Colonic mucosa (tissue), 4 donors: ENCODE results near the gene EID1. TPM values are rescaled to one million over a fixed set of nuclear protein-coding genes. Genes with fewer than 3 reads are reported as not detected.

Experiments
- DNase-seq: peaks from one replicate; pipeline ENCODE4 v3.0.0-alpha.2; 2020
- H3K27ac ChIP-seq: fragments of 200-600 bp; one replicate; pipeline ENCODE4 v1.8.0; 2021
- H3K27me3 ChIP-seq: fragments of 200-600 bp; one replicate; pipeline ENCODE4 v1.8.0; 2021
- H3K36me3 ChIP-seq: fragments of 200-600 bp; one replicate; pipeline ENCODE4 v1.8.0; 2021
- H3K4me1 ChIP-seq: fragments of 200-600 bp; one replicate; pipeline ENCODE4 v1.8.0; 2021; ENCODE audit warnings: mild to moderate bottlenecking
- H3K4me3 ChIP-seq: fragments of 200-600 bp; one replicate; pipeline ENCODE4 v1.8.0; 2021
- H3K9ac ChIP-seq, 2 donors: one replicate each; pipeline ENCODE4 v1.7.0; 2013; ENCODE audit warnings: control low read depth in 2 of 2, low read depth in 2 of 2, low read length in 2 of 2
- H3K9me3 ChIP-seq: fragments of 200-600 bp; one replicate; pipeline ENCODE4 v1.8.0; 2021
- CTCF ChIP-seq: fragments of 200-600 bp; IDR thresholded peaks from one replicate; pipeline ENCODE4 v1.8.0; 2022; ENCODE audit warnings: antibody characterized with exemption, mild to moderate bottlenecking
- intact Hi-C: fragments of 100-400 bp; cut with DNase I; formaldehyde crosslinking; loops from one replicate; pipeline ENCODE4 v1.14.1; 2022
- total RNA-seq, 2 donors: library from RNA; stranded (reverse); fragmentation: NEBNext Ultra II Directional in 1 of 2; extraction: Animal tissue kit (Norgen Biotek cat#: 25700) in 1 of 2; gene quantifications; one replicate each; pipeline ENCODE4 v1.2.1, GENCODE V29; 2021
- donor health status: healthy.
- donor health status: DM: no; HTN: no; CAD: no.
- donor health status: DM: no; HTN: no; CAD: no.

The EID1 gene
- total RNA-seq, 2 donors from 2014 or later = 54.2 to 66.0 TPM

- no peak for DNase-seq
- Histone ChIP-seq H3K9ac (no peak overlapping the region), H3K4me1 (no peaks in the 10 kb centered on the region), H3K9me3 (no peaks in the 10 kb centered on the region), H3K27ac (no peak overlapping the region), H3K27me3 (no peaks in the 10 kb centered on the region), H3K4me3 (no peak overlapping the region), H3K36me3 (no peaks in the 10 kb centered on the region)
- intact Hi-C loops = loop anchor here (10.0 kb wide), 1 partner anchor 275 kb away; no protein-coding TSS in a partner anchor
- no peak for TF ChIP-seq CTCF
These were observed 8.0 kb upstream of the EID1 start for GRCh38 chr15:48869966-48870365.

- Histone ChIP-seq H3K27ac (no peak overlapping the region), H3K9me3 (no peaks in the 10 kb centered on the region), H3K9ac (no peak overlapping the region), H3K4me3 (no peak overlapping the region), H3K4me1 (no peaks in the 10 kb centered on the region), H3K27me3 (no peaks in the 10 kb centered on the region), H3K36me3 (no peaks in the 10 kb centered on the region)
- no peak for DNase-seq
- no peak for TF ChIP-seq CTCF
- intact Hi-C loops = no loop called here
These were observed 6.4 kb upstream of the EID1 start for GRCh38 chr15:48871542-48871941.

GRCh38 chr15:48872632-48873031, 5.3 kb upstream of the EID1 start:
- DNase-seq = no peak
- no peaks in the 10 kb centered on the region for H3K27me3 ChIP-seq
- no peak for TF ChIP-seq CTCF
- H3K9ac ChIP-seq = no peak overlapping the region
- H3K36me3 ChIP-seq = no peaks in the 10 kb centered on the region
- no peak overlapping the region for H3K27ac ChIP-seq
- no peak overlapping the region for H3K4me3 ChIP-seq
- H3K4me1 ChIP-seq = no peaks in the 10 kb centered on the region
- intact Hi-C loops = no loop called here
- H3K9me3 ChIP-seq = no peaks in the 10 kb centered on the region

GRCh38 chr15:48875241-48875960, 2.5 kb upstream of the EID1 start:
- H3K9me3 ChIP-seq = no peaks in the 10 kb centered on the region
- no peaks in the 10 kb centered on the region for H3K27me3 ChIP-seq
- no peak overlapping the region for H3K4me3 ChIP-seq
- no peak overlapping the region for H3K27ac ChIP-seq
- H3K4me1 ChIP-seq = no peaks in the 10 kb centered on the region
- no peaks in the 10 kb centered on the region for H3K36me3 ChIP-seq
- intact Hi-C loops = no loop called here
- TF ChIP-seq CTCF = no peak
- DNase-seq = no peak
- no peak overlapping the region for H3K9ac ChIP-seq

GRCh38 chr15:48876057-48876456, 1.9 kb upstream of the EID1 start:
- Histone ChIP-seq H3K9ac (no peak overlapping the region), H3K27me3 (no peaks in the 10 kb centered on the region), H3K27ac (no peak overlapping the region), H3K4me1 (no peaks in the 10 kb centered on the region), H3K4me3 (no peak overlapping the region), H3K9me3 (no peaks in the 10 kb centered on the region), H3K36me3 (no peaks in the 10 kb centered on the region)
- no peak for DNase-seq
- intact Hi-C loops = no loop called here
- no peak for TF ChIP-seq CTCF
